OCI-M1 (cell line): Measurements from ENCODE around the gene WDFY2.

ENCODE experiments used
- DNase-seq: peaks from one replicate; lab custom pipeline; 2025; lab: John Stamatoyannopoulos, UW

The WDFY2 gene

DNA sequence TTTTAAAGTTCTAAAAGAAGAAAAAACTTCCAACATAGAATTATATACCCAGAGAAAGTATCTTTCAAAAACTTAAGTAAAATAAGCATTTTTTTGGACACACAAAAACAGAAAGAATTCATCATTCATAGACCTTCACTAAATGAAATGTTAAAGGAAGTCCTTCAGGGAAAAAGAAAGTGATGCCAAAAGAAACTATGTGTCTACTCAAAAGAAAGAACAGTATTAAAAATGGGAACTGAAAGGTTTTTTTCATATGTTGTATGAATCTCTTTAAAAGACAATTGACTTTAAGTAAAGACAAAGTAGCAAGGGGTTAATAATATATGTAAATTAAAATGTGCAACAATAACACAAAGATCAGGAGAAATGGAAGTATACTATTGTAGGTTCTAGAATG is 123.2 kb downstream of the WDFY2 start:
- DNase-seq = no peak

DNA sequence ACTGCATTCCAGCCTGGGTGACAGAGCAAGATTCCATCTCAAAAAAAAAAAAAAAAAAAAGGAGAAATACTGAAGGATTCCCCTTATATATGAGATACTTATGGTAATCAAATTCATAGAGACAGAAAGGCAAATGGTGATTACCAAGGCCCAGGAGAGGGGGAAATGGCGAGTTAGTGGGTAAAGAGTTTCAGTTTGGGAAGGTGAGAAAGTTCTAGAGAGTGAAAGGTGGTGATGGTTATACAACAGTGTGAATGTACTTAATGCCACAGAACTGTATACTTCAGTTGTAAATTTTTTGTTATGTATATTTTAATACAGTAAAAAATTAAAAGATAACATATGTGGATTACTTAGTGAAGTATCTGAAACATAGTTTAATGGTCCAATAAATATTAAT is 129.5 kb downstream of the WDFY2 start:
- no peak for DNase-seq

DNA sequence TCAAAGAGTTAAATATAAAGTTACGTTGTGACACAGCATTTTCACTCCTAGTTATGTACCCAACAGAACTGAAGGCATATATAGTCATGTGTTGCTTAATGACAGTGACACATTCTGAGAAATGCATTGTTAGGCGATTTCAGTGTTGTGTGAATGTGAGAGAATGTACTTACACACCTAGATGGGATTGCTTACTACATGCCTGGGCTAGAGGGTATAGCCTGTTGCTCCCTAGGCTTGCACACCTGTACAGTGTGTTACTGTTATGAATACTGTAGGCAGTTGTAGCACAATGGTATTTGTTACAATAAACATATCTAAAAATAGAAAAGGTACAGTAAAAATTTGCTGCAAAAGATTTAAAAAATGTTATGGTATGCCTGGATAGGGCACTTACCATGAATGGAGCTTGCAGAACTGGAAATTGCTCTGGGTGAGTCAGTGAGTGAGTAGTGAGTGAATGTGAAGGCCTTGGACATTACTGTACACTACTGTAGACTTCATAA is 130.5 kb downstream of the WDFY2 start:
- peak; percentile 57 for DNase-seq

DNA sequence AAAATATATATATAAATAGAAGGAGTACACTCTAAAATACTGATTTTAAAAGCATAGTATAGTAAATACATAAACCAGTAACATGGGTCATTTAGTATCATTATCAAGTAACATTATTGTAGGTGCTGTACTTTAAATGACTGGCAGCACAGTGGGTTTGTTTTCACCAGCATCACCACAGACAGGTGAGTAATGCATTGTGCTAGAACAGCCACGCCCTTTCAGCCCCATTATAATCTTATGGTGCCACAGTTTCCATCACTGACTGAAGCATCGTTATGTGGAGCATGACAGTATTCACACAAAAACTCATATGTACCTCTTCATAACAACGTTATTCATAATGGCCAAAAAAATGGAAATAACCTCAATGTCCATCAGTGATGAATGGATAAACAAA is 131.4 kb downstream of the WDFY2 start:
- DNase-seq = no peak

DNA sequence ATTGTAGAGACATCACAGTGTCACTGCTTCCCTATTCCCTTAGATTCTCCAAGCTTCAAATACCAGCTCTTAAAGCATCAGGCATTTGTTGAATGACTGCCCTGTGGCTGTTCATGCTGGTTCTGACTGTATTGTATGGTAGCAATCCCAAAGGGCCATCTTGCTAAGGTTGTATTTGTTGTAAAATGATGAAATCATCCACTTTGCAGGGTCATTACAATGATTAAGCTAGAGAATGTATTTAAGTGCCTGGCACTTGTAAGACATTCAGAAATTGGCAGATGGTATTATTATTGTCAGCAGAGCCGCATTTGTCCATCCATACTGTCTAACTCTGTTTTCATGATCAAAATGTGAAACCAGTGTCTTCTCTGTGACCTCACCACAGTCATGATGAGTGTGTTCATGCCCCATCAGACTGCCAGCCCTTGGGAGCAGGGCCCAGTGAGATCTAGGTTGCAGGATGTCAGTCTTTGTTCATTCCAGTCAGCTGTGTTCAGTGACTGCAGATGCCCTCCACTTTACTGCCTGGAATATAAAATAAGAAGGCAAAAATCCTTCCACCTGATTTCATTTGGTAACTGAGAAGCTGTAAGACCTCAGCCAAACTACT is 133.6 kb downstream of the WDFY2 start:
- no peak for DNase-seq

DNA sequence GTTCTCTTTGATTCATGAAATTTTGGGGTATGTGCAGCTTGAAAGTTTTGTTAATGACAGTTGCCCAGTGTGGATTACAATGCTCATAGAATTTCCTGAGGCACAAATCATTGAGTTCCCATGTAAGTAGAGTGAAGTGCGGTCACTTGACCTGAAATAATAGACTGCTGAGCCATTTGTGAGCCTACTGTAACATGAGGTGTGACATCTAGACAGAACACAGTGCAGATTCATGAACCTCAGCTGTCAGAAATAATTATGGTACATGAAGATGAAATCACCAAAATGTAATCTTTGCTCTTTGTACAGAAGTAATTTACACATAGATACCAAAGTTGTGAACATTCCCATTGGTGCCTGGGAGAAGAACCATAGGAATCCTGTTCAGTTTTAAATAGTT is 135.1 kb downstream of the WDFY2 start:
- no peak for DNase-seq

DNA sequence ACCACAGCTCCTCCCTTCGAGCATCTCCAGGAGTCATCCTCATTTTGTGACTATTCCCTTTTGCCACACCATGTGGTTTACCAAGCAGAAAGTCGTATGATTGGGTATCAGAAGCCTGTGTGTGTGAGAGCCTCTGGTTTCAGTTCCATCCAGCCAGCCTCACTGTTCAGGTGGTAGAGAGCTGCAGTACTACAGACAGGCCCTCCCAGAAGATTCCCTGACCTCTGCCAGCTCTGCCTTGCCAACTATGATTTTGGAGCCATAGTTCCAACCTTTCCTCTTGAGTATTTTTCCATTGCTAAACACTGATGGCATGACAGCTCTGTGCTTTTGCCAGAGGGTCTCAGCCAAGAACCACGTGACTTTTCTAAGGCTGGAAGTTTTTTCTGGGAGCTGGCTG is 137.2 kb downstream of the WDFY2 start:
- no peak for DNase-seq

DNA sequence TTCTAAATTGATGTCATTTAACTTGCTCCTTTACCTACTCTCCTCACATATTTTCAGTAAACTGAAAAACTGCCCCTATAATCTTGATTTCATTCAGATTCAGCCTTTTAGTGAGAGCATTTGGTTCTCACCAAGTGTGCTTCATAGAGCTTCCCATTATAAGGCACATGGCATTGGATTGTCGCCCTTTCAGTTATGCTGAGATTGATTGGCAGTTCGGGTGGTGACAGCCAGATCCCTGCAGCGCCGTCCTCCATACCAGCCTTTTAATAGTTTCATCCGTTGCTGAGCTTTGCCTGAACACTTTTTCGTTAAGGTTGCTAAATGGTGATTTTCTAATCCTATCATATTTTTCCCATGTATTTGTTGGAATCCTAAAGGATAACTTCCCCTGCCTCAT is 139.3 kb downstream of the WDFY2 start:
- no peak for DNase-seq

DNA sequence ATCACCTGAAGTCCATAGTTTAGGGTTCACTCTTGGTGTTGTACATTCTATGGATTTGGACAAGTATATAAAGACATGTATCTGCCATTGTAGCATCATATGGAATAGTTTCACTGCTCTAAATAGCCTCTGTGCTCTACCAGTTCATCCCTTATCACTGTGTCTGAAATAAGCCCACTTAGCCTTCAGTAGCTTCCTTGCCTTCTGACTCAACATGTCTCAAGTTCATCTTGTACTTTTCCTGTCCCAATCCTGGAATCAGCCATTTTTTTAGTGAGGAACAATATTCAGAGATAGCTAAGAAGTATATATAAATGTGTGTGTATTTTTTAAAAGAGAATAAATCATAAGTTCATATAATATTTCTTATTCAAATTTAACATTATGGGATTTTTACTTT is 140.5 kb downstream of the WDFY2 start:
- DNase-seq = no peak

DNA sequence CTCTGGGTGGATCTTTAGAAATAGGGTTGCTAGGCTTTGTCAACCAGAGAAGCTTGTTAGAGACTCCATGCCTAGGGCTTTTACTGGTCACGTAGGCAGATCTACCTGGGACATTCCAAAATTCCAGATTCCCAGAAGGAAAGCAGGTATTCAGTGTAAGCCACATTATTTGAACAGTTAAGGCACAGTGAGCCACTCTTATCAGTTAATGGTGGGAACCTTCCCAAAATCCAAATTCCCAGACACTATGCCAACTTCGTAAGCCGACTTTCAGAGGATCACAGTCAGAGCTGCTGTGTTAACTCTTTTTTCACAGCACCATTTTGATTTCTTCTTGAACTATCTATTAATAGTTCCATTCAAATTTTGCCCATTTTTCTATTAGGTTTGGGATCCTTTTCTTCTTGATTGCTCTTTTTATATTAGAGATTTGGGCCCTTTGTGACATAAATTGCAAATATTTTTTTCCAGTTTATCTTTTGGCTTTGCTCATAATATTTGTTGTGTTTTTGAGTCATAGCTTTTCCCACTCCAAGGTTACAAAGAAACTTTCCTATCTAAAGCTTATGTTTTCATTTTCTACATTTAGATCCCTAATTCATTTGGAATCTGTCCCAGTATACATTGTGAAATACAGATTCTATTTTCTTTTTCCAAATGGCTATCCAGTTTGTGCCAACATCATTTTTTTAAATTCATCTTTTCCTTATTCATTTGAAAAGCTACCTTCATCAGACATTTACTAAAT is 142.4 kb downstream of the WDFY2 start:
- no peak for DNase-seq

DNA sequence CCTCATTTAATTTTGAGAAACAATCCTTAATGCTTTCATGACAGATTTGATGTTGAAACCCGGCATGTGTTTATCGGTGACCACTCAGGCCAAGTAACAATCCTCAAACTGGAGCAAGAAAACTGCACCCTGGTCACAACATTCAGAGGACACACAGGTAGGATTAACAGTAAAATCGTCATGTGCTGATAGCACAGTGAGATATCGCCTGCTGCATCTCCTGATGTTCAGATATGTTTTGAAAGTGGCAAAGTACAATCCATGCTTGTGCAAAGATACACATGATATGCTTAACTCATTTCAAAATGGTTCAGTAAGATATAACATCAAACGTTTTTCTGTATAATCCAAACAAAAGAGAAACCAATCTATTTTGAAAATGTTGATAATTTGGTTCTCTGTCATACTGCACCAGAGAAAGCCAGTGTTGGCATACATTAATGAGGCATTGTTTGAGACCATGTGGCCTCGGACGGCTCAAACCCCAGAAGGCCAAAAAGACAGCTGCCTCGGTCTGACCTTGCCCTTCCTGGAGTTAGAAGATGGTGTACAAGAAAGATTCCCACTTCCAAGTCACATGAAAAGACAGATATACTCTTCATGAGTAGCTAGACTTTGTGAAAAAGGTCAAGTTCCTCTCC is 143.5 kb downstream of the WDFY2 start:
- DNase-seq = no peak

DNA sequence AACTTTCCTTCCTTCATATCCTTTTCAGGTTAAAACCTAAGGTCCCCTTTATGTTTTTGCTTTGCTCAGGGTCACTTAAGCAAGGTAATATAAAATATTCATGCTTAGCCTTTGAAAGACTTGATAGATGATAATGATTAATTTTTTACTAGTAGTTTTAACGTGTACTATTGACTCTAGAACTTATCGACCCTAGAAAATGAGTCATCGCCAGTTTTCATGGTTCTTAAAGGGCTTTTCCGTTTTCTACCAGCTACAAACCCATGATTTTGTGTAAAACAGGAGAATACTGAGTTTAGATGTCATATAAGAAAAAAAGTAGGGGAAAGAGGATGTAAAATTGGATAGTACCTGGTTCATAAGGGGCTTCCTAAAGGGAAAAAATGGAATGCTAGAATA is 144.0 kb downstream of the WDFY2 start:
- DNase-seq = no peak

DNA sequence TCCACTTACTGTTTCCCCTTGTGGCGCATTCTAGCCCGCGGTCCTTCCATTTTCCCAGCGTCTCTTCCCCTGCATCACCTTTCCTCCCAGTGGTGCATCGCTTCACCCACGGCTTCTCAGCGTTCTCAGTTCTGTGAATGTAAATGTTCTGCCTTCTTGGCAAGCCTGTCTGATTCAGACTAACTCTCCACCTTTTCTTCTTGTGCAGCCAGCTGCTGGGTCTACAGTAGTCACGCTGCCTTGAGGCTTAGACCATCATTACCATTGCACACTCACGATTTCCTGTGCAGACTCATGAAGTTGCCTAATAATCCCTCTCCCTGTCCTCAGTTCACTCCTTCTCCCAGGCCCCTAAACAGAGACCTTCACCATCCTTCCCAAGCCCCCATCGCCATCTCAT is 144.7 kb downstream of the WDFY2 start:
- no peak for DNase-seq

DNA sequence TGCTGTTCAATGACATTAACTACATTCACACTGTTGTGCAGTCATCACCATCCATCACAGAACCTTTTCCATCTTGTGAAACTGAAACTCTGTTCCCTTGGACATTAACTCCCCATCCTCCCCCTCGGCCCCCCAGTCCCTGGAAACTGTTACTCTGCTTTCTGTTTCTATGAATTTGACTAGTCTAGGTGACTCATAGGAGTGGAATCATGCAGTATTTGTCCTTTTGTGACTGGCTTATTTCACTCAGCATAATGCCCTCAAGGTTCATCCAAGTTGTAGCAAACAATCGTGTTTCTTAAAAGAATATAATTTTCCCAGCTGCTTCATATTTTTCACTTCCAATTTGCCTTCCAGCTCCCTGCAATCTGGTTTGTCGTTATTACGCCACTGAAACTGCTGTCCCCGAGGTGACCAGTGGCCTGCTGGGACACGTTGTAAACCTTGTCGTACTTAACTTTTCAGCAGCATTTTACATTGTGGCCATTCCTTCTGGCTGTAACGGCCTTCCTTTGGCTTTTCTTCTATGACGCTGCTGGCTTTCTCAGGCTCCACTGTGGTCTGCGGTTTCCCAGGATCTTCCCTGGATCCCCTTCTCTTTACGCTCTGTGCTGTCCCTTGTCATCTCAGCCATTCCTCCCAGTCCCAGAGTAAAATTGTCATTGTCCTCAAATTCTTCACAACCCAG is 145.7 kb downstream of the WDFY2 start:
- peak; percentile 40 for DNase-seq

DNA sequence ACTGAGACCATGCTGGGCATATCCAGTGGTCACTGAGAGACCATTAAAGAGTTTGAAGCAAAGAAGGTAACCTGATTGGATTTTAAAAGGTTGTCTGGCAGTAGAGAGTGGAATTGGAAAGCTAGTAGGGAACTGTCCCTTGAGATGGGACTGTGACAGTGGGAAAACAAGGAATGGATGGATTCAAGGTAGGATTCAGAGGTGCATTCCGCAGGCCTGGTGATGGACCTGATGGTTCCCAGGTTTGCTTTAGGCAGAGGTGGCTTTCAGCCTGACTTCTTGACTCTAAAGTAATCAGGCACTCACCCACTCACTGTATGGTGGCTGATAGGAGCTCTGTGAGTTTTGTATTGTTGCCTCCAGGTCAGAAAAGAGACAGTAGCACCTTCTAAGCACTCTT is 146.7 kb downstream of the WDFY2 start:
- DNase-seq = no peak

DNA sequence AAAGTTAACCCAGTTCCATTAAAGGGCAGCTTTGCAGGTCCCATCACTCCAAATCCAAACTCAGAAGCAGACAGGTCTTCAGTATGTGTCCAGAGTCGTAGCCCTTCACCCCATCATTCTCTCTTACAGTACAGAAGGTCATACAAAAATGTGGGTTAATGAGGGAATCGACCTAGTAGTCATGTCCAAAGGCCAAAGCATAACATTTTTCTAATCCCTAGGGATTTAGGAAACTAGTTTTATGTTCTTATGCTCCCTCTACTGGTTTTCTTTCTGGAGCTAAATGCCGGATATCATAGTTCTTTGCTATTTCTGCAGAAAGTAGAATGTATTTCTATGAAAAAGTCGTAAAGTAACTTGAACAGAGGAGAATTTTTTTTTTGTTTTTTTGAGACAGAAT is 147.5 kb downstream of the WDFY2 start:
- DNase-seq = no peak

DNA sequence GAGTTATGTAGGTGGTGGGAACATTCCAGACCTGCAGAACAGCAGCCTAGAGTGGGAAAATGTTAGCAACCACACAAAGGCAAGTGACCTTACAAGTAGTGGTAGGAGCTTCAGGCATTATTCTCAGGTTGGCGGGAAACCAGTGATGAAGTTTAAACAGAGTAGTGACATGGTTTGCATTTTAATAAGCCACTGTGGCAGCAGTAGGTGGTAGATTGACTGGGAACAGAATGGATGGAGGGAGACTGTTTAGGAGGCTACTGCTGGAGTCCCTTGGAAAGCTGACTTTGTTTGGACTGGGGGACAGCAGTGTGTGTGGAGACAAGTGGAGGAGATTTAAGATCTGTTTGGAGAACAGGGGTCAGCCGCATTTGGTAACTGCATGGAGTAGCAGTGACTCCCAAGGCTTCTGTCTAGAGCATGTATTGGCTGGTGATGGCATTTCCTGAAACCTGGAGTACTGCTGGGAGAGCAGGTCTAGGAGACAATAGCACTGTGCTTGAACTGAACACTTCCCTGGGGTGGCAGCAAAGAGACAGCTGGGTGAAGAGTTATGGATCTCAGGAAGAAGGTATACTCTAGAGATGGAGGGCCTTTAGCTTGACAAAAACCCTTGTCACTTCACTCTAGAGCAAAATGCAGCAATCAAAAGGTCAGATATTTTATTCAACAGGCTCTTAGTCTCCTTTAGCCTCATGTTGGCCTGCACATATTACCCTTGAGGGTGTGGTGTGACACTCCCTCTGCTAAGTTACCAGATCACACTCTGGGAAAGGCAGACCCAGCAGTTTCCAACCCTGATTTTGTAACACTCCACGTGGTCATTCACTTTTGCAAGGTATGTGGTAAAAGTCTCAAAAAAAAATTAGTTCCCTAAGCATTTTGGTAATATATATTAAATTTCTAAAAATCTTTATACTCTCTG is 149.4 kb downstream of the WDFY2 start:
- DNase-seq = no peak

DNA sequence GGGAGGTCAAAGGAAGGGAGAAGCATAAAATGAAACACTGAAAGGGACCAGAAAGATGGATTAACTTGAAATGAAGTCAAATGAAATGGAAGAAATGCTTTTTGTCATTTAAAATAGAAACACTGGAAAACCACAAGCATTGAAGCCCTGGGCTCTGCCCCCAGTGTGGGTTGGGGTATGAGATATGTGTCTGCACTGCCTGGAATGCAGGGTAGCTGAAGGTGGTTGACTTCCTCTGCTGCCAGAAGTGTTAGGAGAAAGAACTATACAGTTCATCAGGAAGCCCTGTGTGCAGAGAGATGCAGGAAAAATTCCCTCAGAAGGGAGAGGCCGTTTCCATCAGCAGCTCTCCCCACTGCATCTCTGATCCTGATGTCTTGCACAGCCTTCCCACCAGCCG is 150.5 kb downstream of the WDFY2 start:
- no peak for DNase-seq

DNA sequence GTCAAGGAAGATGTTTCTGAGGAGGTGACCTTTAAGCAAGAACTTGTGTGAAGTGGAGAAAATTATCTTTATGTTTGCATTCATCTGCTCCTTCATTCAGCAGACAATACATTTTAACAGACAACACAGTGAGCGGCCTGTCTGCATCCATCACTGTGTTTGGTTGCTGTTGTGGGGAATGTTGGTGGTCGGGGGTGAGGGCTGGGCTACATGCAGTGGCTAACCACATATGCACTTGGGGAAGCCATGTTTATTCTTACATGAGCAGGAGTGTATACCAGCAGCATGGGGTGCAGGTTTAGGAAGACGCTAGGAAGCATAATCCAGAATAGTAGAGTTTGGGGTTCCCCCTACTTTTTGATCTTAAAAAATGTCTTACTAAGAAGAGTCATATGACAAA is 153.3 kb downstream of the WDFY2 start:
- DNase-seq = no peak

DNA sequence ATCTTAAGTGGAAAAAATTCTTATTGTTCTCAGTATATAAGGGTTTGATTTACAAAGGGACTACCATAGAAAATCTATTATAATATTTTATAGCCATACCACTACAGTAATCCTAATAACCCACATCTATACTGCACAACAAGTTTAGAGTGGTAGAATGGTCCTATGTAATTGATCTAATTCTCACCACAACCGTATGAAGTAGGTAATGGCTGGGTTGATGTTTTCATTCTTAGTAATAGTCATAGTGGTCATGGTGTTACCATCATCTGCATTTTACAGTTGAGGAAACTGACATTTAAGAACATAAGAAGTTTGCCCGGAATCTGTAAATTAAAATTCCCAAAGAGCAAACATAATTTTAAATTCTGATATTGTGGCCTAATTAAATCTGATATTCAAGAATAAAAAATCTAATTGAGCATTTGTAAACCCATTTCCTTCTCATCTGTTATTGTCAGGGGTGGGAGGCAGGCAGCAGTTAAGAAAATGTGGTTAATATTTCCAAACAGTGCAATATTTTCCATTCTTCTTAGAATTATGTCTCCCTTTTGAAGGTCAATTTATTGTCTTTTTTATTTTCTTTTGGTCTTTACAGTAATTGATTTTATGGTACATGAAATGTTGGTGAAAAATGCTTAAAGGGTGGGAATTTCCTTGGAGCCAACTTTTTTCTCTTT is 154.1 kb downstream of the WDFY2 start:
- DNase-seq = no peak
